Activated CD8-positive, alpha-beta T cell treated with anti-CD3 and anti-CD28 coated beads for 36 hours (primary cell): ENCODE results near the gene POLA1. TPM values are rescaled to one million over a fixed set of nuclear protein-coding genes. Genes with fewer than 3 reads are reported as not detected.

Source experiments
- ATAC-seq: fragments of 200-7000 bp; cut with Tn5 transposase; one replicate; pipeline ENCODE4 v1.10.0; 2021; ENCODE audit warnings: mild to moderate bottlenecking, moderate library complexity
- CTCF ChIA-PET: fragments of 350-600 bp; sonication (Branson Sonifier 250); formaldehyde crosslinking; loops from one replicate; lab custom pipeline; 2021; ENCODE audit warnings: antibody characterized with exemption; lab: Charles Lee
- POLR2A ChIA-PET: fragments of 350-600 bp; sonication (Branson Sonifier 250); formaldehyde crosslinking; loops from one replicate; lab custom pipeline; 2021; ENCODE audit warnings: antibody characterized with exemption; lab: Charles Lee
- DNase-seq: peaks from one replicate; pipeline ENCODE4 v3.0.0-alpha.2; 2020
- H3K27ac Mint-ChIP-seq: one replicate; pipeline ENCODE4 v1.8.0; 2021; ENCODE audit warnings: mild to moderate bottlenecking, mixed read lengths
- H3K27me3 Mint-ChIP-seq: one replicate; pipeline ENCODE4 v1.8.0; 2021; ENCODE audit warnings: mixed read lengths
- H3K36me3 Mint-ChIP-seq: one replicate; pipeline ENCODE4 v1.8.0; 2021; ENCODE audit warnings: low read depth, mixed read lengths
- H3K4me1 Mint-ChIP-seq: one replicate; pipeline ENCODE4 v1.8.0; 2021; ENCODE audit warnings: low read depth, mixed read lengths
- H3K4me3 Mint-ChIP-seq: one replicate; pipeline ENCODE4 v1.8.0; 2021; ENCODE audit warnings: mild to moderate bottlenecking, moderate library complexity, mixed read lengths
- H3K9me3 Mint-ChIP-seq: one replicate; pipeline ENCODE4 v1.8.0; 2021; ENCODE audit warnings: mixed read lengths
- CTCF ChIP-seq: fragments of 200-600 bp; IDR thresholded peaks from one replicate; pipeline ENCODE4 v1.8.0; 2022; ENCODE audit warnings: antibody characterized with exemption, mild to moderate bottlenecking
- intact Hi-C: fragments of 100-400 bp; cut with micrococcal nuclease; formaldehyde crosslinking; loops from one replicate; pipeline ENCODE4 v1.10.0; 2022
- total RNA-seq, 2 experiments: library from RNA; stranded (reverse); gene quantifications; one replicate each; pipeline ENCODE4 v1.2.3, GENCODE V29; 2021

Gene POLA1
- total RNA-seq, 2 experiments from 2014 or later, result 41.4 to 42.9 TPM

- H3K4me3 Mint-ChIP-seq, result no peak overlapping the region
Measured at GRCh38 chrX:24981030-24981429, 287.3 kb downstream of the POLA1 start.

GRCh38 chrX:24982306-24982965, 288.7 kb downstream of the POLA1 start:
- Mint-ChIP-seq H3K9me3 (no peaks in the 10 kb centered on the region), H3K27ac (no peak overlapping the region), H3K27me3 (no peaks in the 10 kb centered on the region), H3K4me3 (no peak overlapping the region), H3K36me3 (peaks cover 16% of the 10 kb centered on the region), H3K4me1 (no peaks in the 10 kb centered on the region)
- ChIA-PET POLR2A (no interaction called here), CTCF (no interaction called here)
- no peak for DNase-seq
- TF ChIP-seq CTCF, result no peak
- ATAC-seq, result no peak
- intact Hi-C loops, result no loop called here

More at GRCh38 chrX:24981030-24981429, 287.3 kb downstream of the POLA1 start:
- peaks cover 11% of the 10 kb centered on the region for H3K36me3 Mint-ChIP-seq
- no peaks in the 10 kb centered on the region for H3K9me3 Mint-ChIP-seq
- DNase-seq (no peak), ATAC-seq (no peak)
- intact Hi-C loops, result no loop called here
- H3K4me1 Mint-ChIP-seq, result no peaks in the 10 kb centered on the region
- no peak overlapping the region for H3K27ac Mint-ChIP-seq
- POLR2A ChIA-PET, result no interaction called here
- TF ChIP-seq CTCF, result no peak
- no peaks in the 10 kb centered on the region for H3K27me3 Mint-ChIP-seq
- CTCF ChIA-PET, result interaction anchor here (0.5 kb wide), 1 partner anchor 142 kb away, joined by 3 read pairs; no protein-coding TSS in a partner anchor

DNA sequence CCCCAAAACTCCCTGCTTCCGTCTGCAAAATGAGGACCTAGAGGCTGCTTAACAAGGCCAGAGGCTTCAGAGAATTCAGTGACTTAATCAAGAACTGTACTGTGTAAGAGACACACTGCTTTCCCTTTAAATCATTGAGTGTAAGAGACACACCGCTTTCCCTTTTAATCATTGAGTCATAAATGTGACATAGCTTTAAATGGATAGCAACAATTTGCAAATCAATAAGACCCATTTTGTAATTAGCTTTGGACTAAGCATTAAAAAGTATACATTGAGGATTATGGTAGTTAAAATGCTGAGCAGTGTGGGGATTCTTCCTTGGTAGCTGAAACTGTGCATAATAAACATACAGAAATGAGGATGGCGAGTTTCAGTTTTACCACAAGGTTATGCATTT, 290.2 kb downstream of the POLA1 start:
- POLR2A ChIA-PET, result no interaction called here
- Mint-ChIP-seq H3K4me3 (no peak overlapping the region), H3K4me1 (no peaks in the 10 kb centered on the region), H3K27ac (no peak overlapping the region), H3K36me3 (peaks cover 17% of the 10 kb centered on the region), H3K27me3 (no peaks in the 10 kb centered on the region), H3K9me3 (no peaks in the 10 kb centered on the region)
- ATAC-seq, result no peak
- CTCF ChIA-PET, result no interaction called here
- no peak for DNase-seq
- intact Hi-C loops, result no loop called here
- TF ChIP-seq CTCF, result no peak

DNA sequence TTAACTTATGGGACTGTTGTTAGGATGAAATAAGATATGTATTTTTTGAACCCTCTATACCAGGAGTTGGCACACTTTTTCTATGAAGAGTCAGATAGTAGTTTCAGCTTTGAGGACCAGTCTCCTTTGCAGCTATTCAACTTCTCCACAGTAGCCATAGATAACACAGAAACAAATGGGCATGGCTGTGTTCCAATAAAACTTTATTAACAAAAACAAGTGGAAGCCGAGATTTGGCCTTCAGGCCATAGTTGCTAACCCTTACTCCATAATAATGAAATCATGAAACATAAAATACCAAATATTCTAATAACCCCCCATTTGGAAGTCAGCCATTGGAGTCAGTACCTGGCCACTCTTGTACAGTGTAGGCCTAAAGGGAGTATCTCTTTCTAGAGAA, 291.4 kb downstream of the POLA1 start:
- intact Hi-C loops, result no loop called here

More for the DNA sequence above, 291.4 kb downstream of the POLA1 start:
- ATAC-seq, result no peak
- H3K27ac Mint-ChIP-seq, result no peak overlapping the region
- no peaks in the 10 kb centered on the region for H3K27me3 Mint-ChIP-seq
- no peaks in the 10 kb centered on the region for H3K4me1 Mint-ChIP-seq
- H3K36me3 Mint-ChIP-seq, result peaks cover 13% of the 10 kb centered on the region
- DNase-seq, result no peak
- H3K9me3 Mint-ChIP-seq, result no peaks in the 10 kb centered on the region
- H3K4me3 Mint-ChIP-seq, result no peak overlapping the region
- no peak for TF ChIP-seq CTCF
- POLR2A ChIA-PET, result no interaction called here
- CTCF ChIA-PET, result no interaction called here
